ENCODE data around the gene MRM2.
A peak's percentile ranks its signal among the peaks of the same experiment; 100 is the strongest.

MRM2 gene

DNA sequence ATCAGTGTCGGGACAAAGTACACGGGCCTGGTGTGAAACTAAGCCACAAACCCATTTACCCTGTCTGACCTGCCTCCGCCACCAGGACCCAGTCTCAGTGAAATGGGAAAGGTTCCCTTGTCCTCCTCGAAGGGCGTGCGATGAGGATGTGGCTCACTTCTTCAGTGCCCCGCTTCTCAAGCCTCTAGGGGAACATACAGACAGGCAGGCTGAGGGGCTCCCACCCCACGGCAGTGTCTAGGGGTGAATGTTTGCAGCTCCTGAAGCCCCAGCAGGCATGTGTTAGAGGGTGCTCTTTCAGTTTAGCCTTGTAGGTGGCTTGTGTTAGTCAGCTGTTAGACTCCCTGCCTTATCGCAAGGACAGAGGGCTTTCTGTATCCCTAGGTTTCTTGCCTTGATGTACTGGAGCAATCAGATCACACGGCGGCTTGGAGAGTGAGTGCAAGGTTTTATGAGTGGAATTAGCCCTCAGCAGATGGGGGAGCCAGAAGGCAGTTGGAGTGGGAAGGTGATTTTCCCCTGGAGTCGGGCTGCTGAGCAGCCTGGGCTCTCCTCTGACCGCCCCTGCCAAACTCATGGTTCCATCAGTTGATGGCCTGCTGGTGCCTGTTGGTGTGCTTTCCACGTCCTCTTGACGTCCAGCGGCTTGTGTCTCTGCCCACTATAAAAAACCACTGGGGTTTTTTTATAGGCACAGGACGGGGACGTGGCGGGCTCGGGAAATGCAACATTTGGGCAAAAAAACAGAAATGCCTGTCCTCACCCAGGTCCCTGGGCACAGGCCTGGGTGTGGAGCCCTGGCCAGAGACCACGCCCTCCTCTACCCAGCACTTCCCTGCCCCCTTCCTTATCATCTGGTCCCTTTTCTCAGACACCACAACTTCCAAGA, 780 bp upstream of the MRM2 start:
- Mint-ChIP-seq H3K4me1 (peaks cover 20% of the 10 kb centered on the region), H3K36me3 (no peaks in the 10 kb centered on the region), H3K27ac (peak overlapping the region; percentile 88), H3K9me3 (no peaks in the 10 kb centered on the region), H3K4me3 (peak overlapping the region; percentile 93), H3K27me3 (no peaks in the 10 kb centered on the region)

GRCh38 chr7:2239242-2239641, 2.8 kb downstream of the MRM2 start:
- H3K9me3 Mint-ChIP-seq: no peaks in the 10 kb centered on the region
- no peak overlapping the region for H3K27ac Mint-ChIP-seq
- H3K4me1 Mint-ChIP-seq: peaks cover 13% of the 10 kb centered on the region
- H3K4me3 Mint-ChIP-seq: no peak overlapping the region
- peaks cover 3% of the 10 kb centered on the region for H3K36me3 Mint-ChIP-seq
- no peaks in the 10 kb centered on the region for H3K27me3 Mint-ChIP-seq

- H3K27me3 Mint-ChIP-seq: no peaks in the 10 kb centered on the region
- no peaks in the 10 kb centered on the region for H3K9me3 Mint-ChIP-seq
- peak overlapping the region; percentile 65 for H3K27ac Mint-ChIP-seq
- no peak overlapping the region for H3K4me3 Mint-ChIP-seq
- H3K4me1 Mint-ChIP-seq: peaks cover 18% of the 10 kb centered on the region
- peaks cover 3% of the 10 kb centered on the region for H3K36me3 Mint-ChIP-seq
These were observed 4.8 kb downstream of the MRM2 start for GRCh38 chr7:2237109-2237602.

DNA sequence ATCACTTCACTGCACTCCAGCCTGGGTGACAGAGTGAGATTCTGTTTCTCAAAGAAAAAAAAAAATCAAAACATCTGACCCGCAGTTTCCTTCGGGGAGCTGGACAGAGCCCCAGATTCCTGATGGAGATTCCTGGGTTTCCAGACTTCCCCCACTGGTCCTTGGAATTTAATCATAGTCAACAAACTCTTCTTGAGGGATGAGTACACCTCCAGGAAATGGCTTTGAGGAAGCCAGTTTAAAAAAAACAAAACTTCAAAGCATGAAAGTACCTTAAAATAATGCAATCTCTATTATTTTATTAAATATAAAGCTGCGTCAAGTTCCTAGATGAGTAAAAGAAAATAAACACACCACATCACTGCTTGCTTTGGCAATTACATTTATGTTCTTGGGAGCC, 8.1 kb downstream of the MRM2 start:
- peaks cover 34% of the 10 kb centered on the region for H3K4me1 Mint-ChIP-seq
- H3K27me3 Mint-ChIP-seq: no peaks in the 10 kb centered on the region
- peak overlapping the region; percentile 72 for H3K4me3 Mint-ChIP-seq
- no peak overlapping the region for H3K27ac Mint-ChIP-seq
- peaks cover 4% of the 10 kb centered on the region for H3K36me3 Mint-ChIP-seq
- H3K9me3 Mint-ChIP-seq: no peaks in the 10 kb centered on the region

DNA sequence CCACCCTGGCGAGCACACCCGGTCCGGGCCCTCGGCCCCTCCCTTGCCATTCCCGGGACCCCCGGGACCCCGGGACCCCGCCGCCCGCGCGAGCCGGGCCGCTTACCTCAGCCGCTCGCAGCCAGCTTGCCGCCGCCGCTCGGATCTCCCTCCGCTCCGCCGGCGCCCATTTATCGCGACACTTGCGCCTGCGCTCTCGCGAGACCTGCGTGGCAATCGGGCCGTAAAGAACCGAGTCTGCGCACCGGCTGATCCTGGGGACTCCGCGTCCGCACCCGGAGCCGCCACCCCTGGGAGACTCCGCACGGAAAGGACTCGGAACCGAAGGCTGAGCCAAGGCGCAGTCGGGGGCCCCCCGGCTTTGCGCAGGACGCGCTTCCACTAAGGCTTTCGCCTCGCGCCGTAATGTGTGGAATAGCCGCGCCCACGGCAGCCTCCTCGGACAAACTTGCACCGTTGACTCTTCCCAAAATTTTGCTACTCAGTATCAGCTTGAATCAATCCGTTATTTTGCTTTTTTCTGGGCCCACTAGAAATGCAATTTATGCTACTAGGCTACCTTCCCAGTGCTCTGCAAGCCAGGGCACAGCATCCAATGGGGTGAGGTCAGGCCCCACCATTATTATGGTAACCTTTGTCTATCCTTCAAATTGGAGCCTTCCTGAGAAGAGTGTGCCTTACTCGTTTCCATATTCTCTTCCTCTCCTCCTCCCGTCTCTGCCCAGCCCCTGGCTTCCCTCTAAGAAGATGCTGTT, 9.1 kb downstream of the MRM2 start, which contains the start of gene MAD1L1:
TSS of gene MAD1L1 (minus strand) at position 180 of the 755 bp plus-strand sequence. CDS start 2,812 bp downstream, outside the sequence.
- peaks cover 34% of the 10 kb centered on the region for H3K4me1 Mint-ChIP-seq
- no peaks in the 10 kb centered on the region for H3K9me3 Mint-ChIP-seq
- H3K27ac Mint-ChIP-seq: peak within 1 kb of the TSS; percentile 72
- peak within 1 kb of the TSS; percentile 95 for H3K4me3 Mint-ChIP-seq
- no peaks in the 10 kb centered on the region for H3K27me3 Mint-ChIP-seq
- H3K36me3 Mint-ChIP-seq: peaks cover 4% of the 10 kb centered on the region

DNA sequence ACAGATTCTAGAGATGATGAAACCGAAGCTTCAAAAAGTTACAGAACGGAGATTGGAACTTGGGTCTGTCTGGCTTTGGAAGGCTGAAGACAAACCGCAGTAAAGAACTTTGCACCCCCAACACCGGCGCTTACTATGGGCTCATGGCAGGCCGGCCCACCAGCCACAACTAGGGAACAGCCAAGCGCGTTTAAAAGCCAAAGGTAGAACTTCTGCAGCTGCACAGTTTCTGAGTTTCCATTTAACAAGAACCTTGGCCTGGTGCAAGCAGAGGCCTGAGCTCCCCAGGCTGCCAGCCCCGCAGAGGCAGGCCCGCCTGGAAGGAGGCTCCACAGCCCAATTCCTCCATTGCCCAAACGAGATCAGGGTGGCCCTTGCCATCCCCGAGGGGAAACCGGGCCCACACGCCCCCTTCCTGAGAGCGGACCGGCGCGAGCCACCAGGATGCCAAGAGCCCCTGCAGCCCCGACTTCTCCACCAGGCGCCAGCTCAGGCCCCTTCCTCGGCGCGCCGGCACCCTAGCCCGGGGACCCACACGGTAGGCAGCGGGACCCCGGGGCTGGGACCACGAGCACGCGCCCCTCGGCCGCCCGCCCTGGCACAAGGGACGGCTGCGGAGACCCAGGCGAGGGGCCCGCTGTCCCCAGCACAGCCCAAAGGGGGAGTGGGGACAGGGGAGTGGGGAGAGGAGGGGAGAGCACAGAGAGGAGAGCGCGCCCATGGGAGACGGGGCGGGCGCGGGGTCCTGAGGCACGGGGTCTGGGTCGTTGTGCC, 9.8 kb downstream of the MRM2 start:
- H3K9me3 Mint-ChIP-seq: no peaks in the 10 kb centered on the region
- H3K4me3 Mint-ChIP-seq: peak overlapping the region; percentile 92
- peak overlapping the region; percentile 72 for H3K27ac Mint-ChIP-seq
- H3K27me3 Mint-ChIP-seq: no peaks in the 10 kb centered on the region
- peaks cover 34% of the 10 kb centered on the region for H3K4me1 Mint-ChIP-seq
- peaks cover 2% of the 10 kb centered on the region for H3K36me3 Mint-ChIP-seq

DNA sequence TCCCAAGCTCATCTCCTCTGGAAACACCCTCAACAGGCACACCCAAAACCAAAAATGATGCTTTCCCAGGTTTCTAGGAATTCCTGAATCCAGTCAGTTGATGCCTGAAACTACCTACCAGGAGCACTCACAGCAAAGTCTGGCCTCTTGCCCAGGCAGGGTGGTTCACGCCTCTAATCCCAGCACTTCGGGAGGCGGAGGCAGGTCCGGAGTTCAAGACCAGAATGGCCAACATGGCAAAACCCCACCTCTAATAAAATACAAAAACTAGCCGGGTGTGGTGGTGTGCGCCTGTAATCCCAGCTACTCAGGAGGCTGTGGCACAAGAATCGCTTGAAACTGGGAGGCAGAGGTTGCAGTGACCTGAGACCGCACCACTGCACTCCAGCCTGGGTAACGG, 11.1 kb downstream of the MRM2 start:
- Mint-ChIP-seq H3K27me3 (no peaks in the 10 kb centered on the region), H3K36me3 (peaks cover 2% of the 10 kb centered on the region), H3K4me1 (peaks cover 34% of the 10 kb centered on the region), H3K9me3 (no peaks in the 10 kb centered on the region), H3K27ac (no peak overlapping the region), H3K4me3 (peak overlapping the region; percentile 26)

- Mint-ChIP-seq H3K36me3 (peaks cover 2% of the 10 kb centered on the region), H3K27ac (no peak overlapping the region), H3K4me3 (peak overlapping the region; percentile 36), H3K9me3 (no peaks in the 10 kb centered on the region), H3K4me1 (peaks cover 34% of the 10 kb centered on the region), H3K27me3 (no peaks in the 10 kb centered on the region)
These were observed 11.8 kb downstream of the MRM2 start for GRCh38 chr7:2230226-2230625.

- H3K27ac Mint-ChIP-seq: no peak overlapping the region
- H3K27me3 Mint-ChIP-seq: no peaks in the 10 kb centered on the region
- peak overlapping the region; percentile 36 for H3K4me3 Mint-ChIP-seq
- peaks cover 34% of the 10 kb centered on the region for H3K4me1 Mint-ChIP-seq
- peaks cover 2% of the 10 kb centered on the region for H3K36me3 Mint-ChIP-seq
- no peaks in the 10 kb centered on the region for H3K9me3 Mint-ChIP-seq
These were observed 12.5 kb downstream of the MRM2 start for GRCh38 chr7:2229467-2229866.

GRCh38 chr7:2228921-2229320, 13.1 kb downstream of the MRM2 start:
- peaks cover 4% of the 10 kb centered on the region for H3K36me3 Mint-ChIP-seq
- H3K4me3 Mint-ChIP-seq: no peak overlapping the region
- no peaks in the 10 kb centered on the region for H3K9me3 Mint-ChIP-seq
- no peak overlapping the region for H3K27ac Mint-ChIP-seq
- H3K4me1 Mint-ChIP-seq: peaks cover 33% of the 10 kb centered on the region
- H3K27me3 Mint-ChIP-seq: no peaks in the 10 kb centered on the region

GRCh38 chr7:2227699-2228098, 14.3 kb downstream of the MRM2 start:
- Mint-ChIP-seq H3K36me3 (peaks cover 4% of the 10 kb centered on the region), H3K9me3 (no peaks in the 10 kb centered on the region), H3K4me3 (no peak overlapping the region), H3K27me3 (no peaks in the 10 kb centered on the region), H3K4me1 (peaks cover 26% of the 10 kb centered on the region), H3K27ac (no peak overlapping the region)

GRCh38 chr7:2225830-2226229, 16.2 kb downstream of the MRM2 start:
- Mint-ChIP-seq H3K4me1 (peaks cover 17% of the 10 kb centered on the region), H3K27me3 (no peaks in the 10 kb centered on the region), H3K27ac (no peak overlapping the region), H3K4me3 (no peak overlapping the region), H3K36me3 (peaks cover 4% of the 10 kb centered on the region), H3K9me3 (no peaks in the 10 kb centered on the region)

GRCh38 chr7:2225336-2225735, 16.7 kb downstream of the MRM2 start:
- Mint-ChIP-seq H3K9me3 (no peaks in the 10 kb centered on the region), H3K4me1 (peaks cover 12% of the 10 kb centered on the region), H3K27me3 (no peaks in the 10 kb centered on the region), H3K4me3 (no peak overlapping the region), H3K27ac (no peak overlapping the region), H3K36me3 (peaks cover 4% of the 10 kb centered on the region)

DNA sequence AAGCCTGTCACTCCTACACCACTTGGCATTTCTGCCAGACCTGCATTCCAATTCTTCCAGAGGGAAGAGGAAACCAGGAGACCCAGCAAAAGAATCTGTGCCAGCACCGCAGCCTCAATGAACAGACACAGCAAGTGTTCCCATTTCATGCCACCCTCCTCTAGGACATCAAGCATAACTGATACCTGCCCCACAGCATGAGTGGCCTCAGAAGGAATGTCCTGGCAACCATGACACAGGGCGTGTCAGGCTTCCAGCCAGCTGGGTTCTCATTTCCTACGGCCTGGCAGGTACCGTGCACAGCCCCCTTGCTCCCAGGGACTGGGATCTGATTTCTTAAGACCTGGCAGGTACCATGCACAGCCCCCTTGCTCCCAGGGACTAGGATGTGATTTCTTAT, 17.1 kb downstream of the MRM2 start:
- H3K27me3 Mint-ChIP-seq: no peaks in the 10 kb centered on the region
- no peak overlapping the region for H3K27ac Mint-ChIP-seq
- peaks cover 8% of the 10 kb centered on the region for H3K4me1 Mint-ChIP-seq
- no peak overlapping the region for H3K4me3 Mint-ChIP-seq
- H3K9me3 Mint-ChIP-seq: no peaks in the 10 kb centered on the region
- peaks cover 3% of the 10 kb centered on the region for H3K36me3 Mint-ChIP-seq

- Mint-ChIP-seq H3K36me3 (peaks cover 3% of the 10 kb centered on the region), H3K9me3 (no peaks in the 10 kb centered on the region), H3K4me3 (no peak overlapping the region), H3K4me1 (peaks cover 4% of the 10 kb centered on the region), H3K27me3 (no peaks in the 10 kb centered on the region), H3K27ac (no peak overlapping the region)
These were observed 17.5 kb downstream of the MRM2 start for GRCh38 chr7:2224491-2224928.

Data from activated naive CD4-positive, alpha-beta T cell treated with anti-CD3 and anti-CD28 coated beads, Interleukin-2, amount 50 U/mL, for 24 hours (primary cell).